ENCODE data around the gene LYRM4.
"Not testable (repeated sequence)": the region's sequence is repeated elsewhere in the genome, so short reads cannot be mapped to it uniquely, and the experiment has no call there.

LYRM4 gene

GRCh38 chr6:5063617-5064016, 197.1 kb downstream of the LYRM4 start:
- H3K79me2 ChIP-seq (ENCODE audit: control insufficient read depth, insufficient read depth, low read length, unreplicated experiment), result no peaks in the 10 kb centered on the region
- H2AFZ ChIP-seq (ENCODE audit: low read length, unreplicated experiment), result no peak overlapping the region
- H3K27ac ChIP-seq (ENCODE audit: low read depth, low read length), result no peak overlapping the region
- no peak overlapping the region for H3K4me3 ChIP-seq (ENCODE audit: low read depth, low read length)
- no peaks in the 10 kb centered on the region for H3K36me3 ChIP-seq (ENCODE audit: insufficient read depth, low read length)
- H3K4me1 ChIP-seq (ENCODE audit: control insufficient read depth, insufficient read depth, low read length, unreplicated experiment), result no peaks in the 10 kb centered on the region
- H3K27me3 ChIP-seq (ENCODE audit: insufficient read depth, low read length), result no peaks in the 10 kb centered on the region

- H2AFZ ChIP-seq (ENCODE audit: low read length, unreplicated experiment), result no peak overlapping the region
- no peaks in the 10 kb centered on the region for H3K27me3 ChIP-seq (ENCODE audit: insufficient read depth, low read length)
- H3K4me1 ChIP-seq (ENCODE audit: control insufficient read depth, insufficient read depth, low read length, unreplicated experiment), result no peaks in the 10 kb centered on the region
- no peaks in the 10 kb centered on the region for H3K36me3 ChIP-seq (ENCODE audit: insufficient read depth, low read length)
- H3K79me2 ChIP-seq (ENCODE audit: control insufficient read depth, insufficient read depth, low read length, unreplicated experiment), result no peaks in the 10 kb centered on the region
- H3K27ac ChIP-seq (ENCODE audit: low read depth, low read length), result no peak overlapping the region
- H3K4me3 ChIP-seq (ENCODE audit: low read depth, low read length), result no peak overlapping the region
Measured at GRCh38 chr6:5061152-5061551, 199.6 kb downstream of the LYRM4 start.

- H3K4me1 ChIP-seq (ENCODE audit: control insufficient read depth, insufficient read depth, low read length, unreplicated experiment); H3K79me2 ChIP-seq (ENCODE audit: control insufficient read depth, insufficient read depth, low read length, unreplicated experiment); H3K27ac ChIP-seq (ENCODE audit: low read depth, low read length); H3K4me3 ChIP-seq (ENCODE audit: low read depth, low read length); H3K27me3 ChIP-seq (ENCODE audit: insufficient read depth, low read length); H3K36me3 ChIP-seq (ENCODE audit: insufficient read depth, low read length); H2AFZ ChIP-seq (ENCODE audit: low read length, unreplicated experiment): not testable (repeated sequence)
Measured at GRCh38 chr6:5060439-5060838, 200.3 kb downstream of the LYRM4 start.

GRCh38 chr6:5059036-5059896, 201.5 kb downstream of the LYRM4 start:
- Histone ChIP-seq H3K27me3 (ENCODE audit: insufficient read depth, low read length) (no peaks in the 10 kb centered on the region), H3K4me1 (ENCODE audit: control insufficient read depth, insufficient read depth, low read length, unreplicated experiment) (peaks cover 6% of the 10 kb centered on the region), H3K79me2 (ENCODE audit: control insufficient read depth, insufficient read depth, low read length, unreplicated experiment) (no peaks in the 10 kb centered on the region), H3K4me3 (ENCODE audit: low read depth, low read length) (no peak overlapping the region), H3K27ac (ENCODE audit: low read depth, low read length) (no peak overlapping the region), H2AFZ (ENCODE audit: low read length, unreplicated experiment) (no peak overlapping the region), H3K36me3 (ENCODE audit: insufficient read depth, low read length) (no peaks in the 10 kb centered on the region)
